ENCODE results near the gene QSOX2.

Gene QSOX2

DNA sequence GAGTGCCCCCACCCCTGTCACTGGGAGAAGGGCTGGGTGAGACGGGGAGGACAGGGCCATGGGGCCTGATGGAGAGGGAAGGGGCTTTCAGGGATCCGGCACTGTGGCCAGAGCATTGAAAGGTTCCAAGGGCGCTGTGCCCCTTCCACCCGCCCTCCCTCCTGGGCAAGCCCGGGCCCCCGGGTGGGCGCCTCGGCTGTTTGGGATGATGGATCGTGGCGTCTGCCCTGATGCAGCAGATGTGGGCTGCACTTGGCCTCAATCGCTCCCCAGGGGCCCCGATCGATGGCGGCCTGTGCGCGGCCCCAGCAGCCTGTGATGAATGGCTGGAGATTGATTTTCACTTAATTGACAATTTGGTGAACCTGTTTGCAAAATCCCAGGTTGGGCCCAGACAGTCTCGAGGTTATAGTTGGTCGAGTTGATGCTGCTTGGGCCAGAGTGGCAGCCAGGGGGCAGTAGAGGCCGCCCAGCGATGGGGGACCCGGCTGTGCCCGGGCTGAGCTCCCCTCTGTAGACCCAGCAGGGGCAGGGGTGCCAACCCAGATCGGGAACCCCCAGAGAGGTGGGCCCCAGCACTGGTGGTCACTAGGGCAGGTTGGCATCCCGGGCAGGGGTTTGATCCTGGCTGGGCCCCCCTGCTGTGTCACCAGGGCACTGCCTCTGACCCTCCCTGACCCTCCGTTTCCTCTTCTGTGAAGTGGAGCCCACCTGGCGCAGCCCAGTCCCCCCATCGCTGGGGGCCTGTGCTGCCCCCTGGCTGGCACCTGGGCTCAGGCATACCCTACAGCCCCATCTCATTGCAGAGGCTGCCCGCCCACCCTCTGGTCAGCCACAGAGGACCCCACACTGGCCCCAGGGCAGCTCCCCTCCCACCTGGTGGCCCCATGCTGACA is 75.4 kb downstream of the QSOX2 start:
- no peak for TF ChIP-seq GATA2 (IDR thresholded peaks at IDR 0.05; ENCODE audit: low read depth, low read length)
- no peak for TF ChIP-seq GATA3 (IDR thresholded peaks at IDR 0.05; ENCODE audit: low read depth, low read length)

DNA sequence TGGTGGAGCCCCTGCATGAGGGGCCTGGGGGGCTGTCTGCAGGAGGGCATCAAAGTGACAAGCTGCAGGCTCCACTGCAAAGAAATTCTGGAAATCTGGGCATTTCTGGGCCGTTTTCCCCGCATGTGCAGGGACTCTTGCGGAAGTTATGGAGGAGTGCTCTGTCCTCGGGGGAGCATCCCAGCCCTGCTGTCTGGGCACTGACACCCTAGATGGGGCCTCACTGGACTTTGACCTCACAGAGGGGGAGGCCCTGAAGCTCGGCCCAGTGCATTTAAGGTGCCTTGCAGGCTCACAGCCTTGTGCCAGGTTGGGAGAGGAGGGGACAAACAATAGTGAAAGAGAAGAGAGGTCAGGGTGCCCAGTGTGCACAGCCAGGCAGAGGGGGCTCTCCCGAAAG is 76.1 kb downstream of the QSOX2 start:
- TF ChIP-seq GATA3 (IDR thresholded peaks at IDR 0.05; ENCODE audit: low read depth, low read length) (no peak), GATA2 (IDR thresholded peaks at IDR 0.05; ENCODE audit: low read depth, low read length) (no peak)

DNA sequence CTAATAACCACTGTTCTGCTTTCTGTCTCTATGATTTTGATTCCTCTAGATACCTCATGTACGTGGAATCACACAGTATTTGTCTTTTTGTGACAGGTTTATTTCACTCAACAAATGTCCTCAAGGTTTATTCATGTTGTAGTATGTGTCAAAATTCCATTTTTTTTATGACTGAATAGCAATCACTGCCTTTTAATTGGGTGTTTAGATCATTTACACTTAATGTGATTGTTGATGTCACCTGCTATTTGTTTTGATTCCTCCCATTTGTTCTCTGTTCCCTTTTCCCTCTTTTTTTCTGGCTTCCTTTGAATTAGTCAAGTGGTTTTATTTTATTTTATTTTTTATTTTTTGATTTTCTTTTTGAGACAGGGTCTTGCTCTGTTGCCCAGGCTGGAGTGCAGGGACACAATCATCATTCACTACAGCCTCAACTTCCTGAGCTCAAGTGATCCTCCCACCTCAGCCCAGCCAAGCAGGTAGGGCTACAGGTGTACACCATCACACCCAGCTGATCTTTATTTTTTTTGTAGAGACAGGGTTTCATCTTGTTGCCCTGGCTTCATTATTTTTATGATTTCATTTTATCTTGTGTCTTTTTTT is 82.3 kb downstream of the QSOX2 start:
- no peak for TF ChIP-seq GATA2 (IDR thresholded peaks at IDR 0.05; ENCODE audit: low read depth, low read length)

DNA sequence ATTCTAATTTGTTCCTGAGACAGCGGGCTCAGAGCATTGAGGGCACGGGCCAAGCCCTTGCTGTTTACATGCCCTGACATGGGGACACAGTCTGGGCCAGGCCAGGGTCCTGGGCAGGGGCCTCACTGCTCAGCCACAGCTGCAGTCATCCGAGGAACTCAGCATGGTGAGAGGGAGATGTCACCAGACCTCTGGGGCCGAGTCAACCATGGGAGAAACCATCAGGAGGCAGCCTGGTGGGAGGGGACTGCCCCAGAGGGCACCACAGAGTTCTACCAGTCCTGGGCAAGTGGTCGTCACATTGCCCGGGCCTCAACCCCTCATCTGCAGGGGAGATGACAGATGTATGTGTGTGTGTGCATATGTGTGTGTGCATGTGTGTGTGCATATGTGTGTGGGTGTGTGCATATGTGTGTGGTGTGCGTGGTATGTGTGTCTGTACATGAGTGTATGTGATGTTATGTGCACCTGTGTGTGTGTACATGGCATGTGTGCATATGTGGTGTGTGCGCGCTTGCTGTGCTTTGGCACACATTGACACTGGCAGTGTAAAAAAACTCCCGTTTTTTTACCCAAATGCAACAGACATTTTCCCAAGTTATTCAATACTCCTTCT is 84.5 kb downstream of the QSOX2 start:
- no peak for TF ChIP-seq GATA3 (IDR thresholded peaks at IDR 0.05; ENCODE audit: low read depth, low read length)
- TF ChIP-seq GATA2 (IDR thresholded peaks at IDR 0.05; ENCODE audit: low read depth, low read length) = no peak

DNA sequence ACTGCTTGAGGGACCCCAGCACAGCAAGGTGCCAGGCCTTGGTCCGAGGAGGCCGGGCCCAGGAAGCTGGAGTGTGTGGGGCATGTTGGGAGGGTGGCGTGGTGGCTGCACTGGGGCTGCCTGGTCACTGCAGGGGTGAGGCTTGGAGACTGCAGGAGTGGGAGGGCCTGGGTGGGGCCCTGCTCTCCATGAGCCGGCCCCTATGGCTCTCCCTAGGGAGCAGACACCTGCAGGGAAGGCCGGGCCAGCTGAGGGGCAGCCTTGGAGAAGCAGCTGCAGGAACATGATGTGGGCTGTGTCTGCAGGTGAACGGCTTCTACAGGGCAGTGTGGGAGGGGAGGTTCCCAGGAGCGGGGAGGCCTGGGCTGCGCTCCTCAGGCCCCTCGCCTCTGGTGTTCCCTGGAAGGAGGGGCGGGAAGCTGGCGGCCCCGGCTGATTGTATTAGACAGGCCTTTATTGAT is 85.2 kb downstream of the QSOX2 start:
- no peak for TF ChIP-seq GATA3 (IDR thresholded peaks at IDR 0.05; ENCODE audit: low read depth, low read length)
- no peak for TF ChIP-seq GATA2 (IDR thresholded peaks at IDR 0.05; ENCODE audit: low read depth, low read length)

DNA sequence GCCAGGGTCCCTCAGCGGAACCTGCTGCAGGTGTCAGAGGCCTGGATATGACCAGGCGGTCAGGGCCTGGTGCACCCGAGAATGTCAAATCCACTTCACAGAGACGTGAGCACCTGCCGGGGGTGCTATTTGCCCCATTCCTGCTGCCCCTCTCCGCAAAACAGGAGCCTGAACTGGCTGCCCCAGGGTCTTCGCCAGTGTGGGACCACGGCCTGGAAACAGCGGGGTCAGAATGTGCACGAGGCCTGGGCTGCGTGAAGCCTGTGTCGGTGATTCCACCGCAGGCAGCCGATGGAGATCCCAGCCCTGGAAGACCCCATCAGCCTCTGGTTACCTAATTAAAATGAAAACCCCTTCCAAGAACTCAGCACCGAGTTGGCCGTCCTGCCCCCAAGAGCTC is 85.8 kb downstream of the QSOX2 start:
- TF ChIP-seq GATA2 (IDR thresholded peaks at IDR 0.05; ENCODE audit: low read depth, low read length) = no peak
- no peak for TF ChIP-seq GATA3 (IDR thresholded peaks at IDR 0.05; ENCODE audit: low read depth, low read length)

DNA sequence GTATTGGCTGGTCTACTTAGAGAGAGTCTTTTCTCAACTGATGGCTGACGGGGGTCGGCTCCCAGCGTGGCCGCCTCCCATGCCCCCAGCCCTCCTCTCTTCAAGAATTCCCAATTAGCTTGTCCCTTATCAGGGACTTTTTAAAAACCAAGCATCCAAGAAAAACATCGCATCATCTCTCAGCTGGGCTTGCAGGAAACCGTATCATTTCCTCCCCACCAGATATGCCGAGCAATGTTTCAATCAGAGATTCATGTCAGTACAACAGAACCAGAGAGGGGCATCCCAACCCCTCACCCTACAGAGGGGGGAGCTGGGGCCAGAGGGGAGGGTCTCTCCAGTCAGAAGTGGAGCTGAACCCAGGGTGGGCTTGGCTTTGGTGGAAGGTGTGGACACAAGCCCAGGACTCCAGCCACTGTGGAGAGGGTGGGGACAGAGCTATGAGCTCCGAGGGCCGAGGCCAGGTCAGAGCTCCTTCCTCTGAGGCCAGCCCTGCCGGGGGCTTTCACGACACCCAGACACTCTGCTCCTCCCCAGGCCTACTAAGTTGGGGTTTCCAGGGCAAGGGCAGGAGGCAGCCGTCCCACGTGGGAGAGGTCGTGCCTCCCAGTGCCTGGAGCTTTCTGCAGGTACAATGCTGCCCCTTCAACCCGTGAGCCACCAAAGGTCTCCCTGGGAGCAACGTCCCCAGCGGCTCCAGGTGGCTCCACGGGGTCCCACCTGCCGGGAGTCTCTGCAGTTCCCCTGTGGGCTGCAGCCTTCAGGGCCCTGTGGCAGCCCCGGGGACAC is 87.9 kb downstream of the QSOX2 start:
- no peak for TF ChIP-seq GATA3 (IDR thresholded peaks at IDR 0.05; ENCODE audit: low read depth, low read length)
- no peak for TF ChIP-seq GATA2 (IDR thresholded peaks at IDR 0.05; ENCODE audit: low read depth, low read length)
